ENCODE results near the gene TMEM242. TPM values are rescaled to one million over a fixed set of nuclear protein-coding genes. Genes with fewer than 3 reads are reported as not detected.
A peak's percentile ranks its signal among the peaks of the same experiment; 100 is the strongest.

Gene TMEM242
- total and polyA plus RNA-seq, 2 experiments from 2014 or later: 6.4 to 14.5 TPM

DNA sequence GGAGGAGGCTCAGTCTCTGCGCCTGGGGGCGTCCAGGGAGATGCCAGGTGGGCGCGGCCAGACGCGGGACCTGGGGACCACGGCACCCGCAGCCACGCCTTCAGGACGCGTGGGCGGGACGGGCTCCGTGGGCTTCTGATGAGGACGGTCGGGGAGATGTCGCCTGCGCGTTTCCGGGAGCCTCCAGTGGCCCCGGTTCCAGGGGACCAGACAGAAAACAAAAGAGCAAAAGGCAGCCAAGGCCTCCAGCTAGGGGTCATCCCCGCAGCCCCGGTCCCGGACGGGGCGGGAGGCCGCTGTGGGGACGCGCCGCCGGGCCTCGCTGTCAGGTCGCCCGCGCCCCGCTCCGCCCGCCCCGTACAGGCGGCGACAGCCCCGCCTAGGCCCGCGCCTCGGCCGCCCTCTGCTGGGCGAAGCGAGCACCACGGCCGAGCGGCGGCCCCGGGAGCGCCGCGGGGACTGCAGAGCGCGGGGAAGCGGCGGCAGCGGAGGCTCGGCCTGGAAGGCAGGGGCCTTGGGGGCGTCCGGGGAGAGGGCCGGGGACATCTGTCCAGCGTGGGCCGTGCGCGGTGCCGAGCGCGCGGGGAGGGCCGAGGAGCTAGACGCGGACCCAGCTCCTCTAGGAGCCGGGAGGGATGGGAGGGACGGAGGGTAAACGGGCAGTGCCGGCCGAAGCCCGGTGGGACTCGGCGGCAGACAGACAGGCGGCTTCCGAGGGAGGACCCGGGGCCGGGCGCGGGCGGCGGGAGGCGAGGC, 48.7 kb downstream of the TMEM242 start:
- in situ Hi-C loops (cut with MboI): no loop called here

DNA sequence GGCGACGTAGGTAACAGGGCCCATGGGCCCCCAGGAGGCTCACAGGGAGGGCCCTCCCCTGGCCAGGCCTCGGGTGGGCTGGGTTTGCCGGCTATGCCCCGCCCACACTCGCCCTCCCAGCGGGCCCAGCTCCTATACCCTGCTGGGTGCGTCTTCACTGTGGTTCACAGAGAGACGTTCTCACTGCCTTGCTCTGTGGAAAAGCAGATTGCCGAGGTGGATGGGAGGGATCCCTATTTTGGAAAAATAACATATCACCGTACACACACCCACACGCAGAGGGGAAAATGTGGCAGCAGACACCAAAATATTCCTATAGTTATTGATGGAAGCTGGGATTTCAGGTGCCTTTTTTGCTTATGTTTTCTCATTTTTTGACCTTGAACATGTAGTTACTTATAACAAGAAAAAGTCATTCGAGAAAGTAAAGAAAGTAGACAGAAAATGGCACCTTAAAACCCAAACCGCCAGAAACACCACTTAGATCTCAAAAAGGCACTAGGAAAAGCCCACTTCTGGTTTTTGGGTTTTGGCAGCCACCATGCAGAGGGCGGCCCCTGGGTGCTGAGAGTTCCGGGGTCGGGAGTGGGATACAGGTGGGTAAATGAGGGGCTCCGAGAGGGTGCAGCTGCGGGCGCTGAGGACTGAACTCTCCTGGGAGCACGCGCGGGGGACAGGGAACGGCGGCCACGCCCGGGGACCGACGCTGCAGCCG, 49.4 kb downstream of the TMEM242 start:
- no peaks in the 10 kb centered on the region for H3K79me2 ChIP-seq (ENCODE audit: insufficient read depth)
- peak overlapping the region; percentile 78 for H3K9ac ChIP-seq
- peak overlapping the region; percentile 92 for H2AFZ ChIP-seq
- H3K4me2 ChIP-seq (ENCODE audit: unreplicated experiment): peak overlapping the region; percentile 66
- peaks cover 3% of the 10 kb centered on the region for H3F3A ChIP-seq (ENCODE audit: insufficient read depth)
- H3K27ac ChIP-seq: no peak overlapping the region
- no peaks in the 10 kb centered on the region for H3K9me2 ChIP-seq (ENCODE audit: insufficient read depth)
- TF ChIP-seq EZH2 (IDR thresholded peaks at IDR 0.05; ENCODE audit: insufficient read depth, poor library complexity, severe bottlenecking): no peak
- no peak for TF ChIP-seq EZH2phosphoT487 (IDR thresholded peaks at IDR 0.05; ENCODE audit: insufficient read depth, low read depth)
- no peaks in the 10 kb centered on the region for H3K9me3 ChIP-seq (ENCODE audit: low read depth)
- no peaks in the 10 kb centered on the region for H3K27me3 ChIP-seq (replicated peaks; ENCODE audit: insufficient read depth)
- WGBS, 2 experiments (ENCODE audit: low coverage in 1 of 2, low lambda C conversion rate in 2 of 2, missing lambda C conversion rate in 2 of 2): 24 to 34% methylated on average over 24 of the region's 30 CpGs
- peak; percentile 48 for DNase-seq
- H3K36me3 ChIP-seq (ENCODE audit: low read depth): no peaks in the 10 kb centered on the region
- peaks cover 9% of the 10 kb centered on the region for H3K4me1 ChIP-seq (ENCODE audit: insufficient read depth)
- H4K20me1 ChIP-seq (ENCODE audit: insufficient read depth): no peaks in the 10 kb centered on the region
- in situ Hi-C loops (cut with MboI): no loop called here
- H3K4me3 ChIP-seq: peak overlapping the region; percentile 68

More for the DNA sequence above, 48.7 kb downstream of the TMEM242 start:
- Histone ChIP-seq H3K9me3 (ENCODE audit: low read depth) (no peaks in the 10 kb centered on the region), H4K20me1 (ENCODE audit: insufficient read depth) (no peaks in the 10 kb centered on the region), H3K79me2 (ENCODE audit: insufficient read depth) (no peaks in the 10 kb centered on the region), H3K27ac (no peak overlapping the region), H3F3A (ENCODE audit: insufficient read depth) (no peaks in the 10 kb centered on the region), H3K4me2 (ENCODE audit: unreplicated experiment) (peak overlapping the region; percentile 66), H3K9ac (peak overlapping the region; percentile 78), H2AFZ (peak overlapping the region; percentile 92), H3K4me3 (peak overlapping the region; percentile 68), H3K36me3 (ENCODE audit: low read depth) (no peaks in the 10 kb centered on the region), H3K9me2 (ENCODE audit: insufficient read depth) (no peaks in the 10 kb centered on the region), H3K4me1 (ENCODE audit: insufficient read depth) (peaks cover 2% of the 10 kb centered on the region; the same call in 1 of the 2 replicates), H3K27me3 (replicated peaks; ENCODE audit: insufficient read depth) (no peaks in the 10 kb centered on the region)
- no peak for TF ChIP-seq EZH2 (IDR thresholded peaks at IDR 0.05; ENCODE audit: insufficient read depth, poor library complexity, severe bottlenecking)
- no peak for TF ChIP-seq EZH2phosphoT487 (IDR thresholded peaks at IDR 0.05; ENCODE audit: insufficient read depth, low read depth)
- WGBS, 2 experiments (ENCODE audit: low coverage in 1 of 2, low lambda C conversion rate in 2 of 2, missing lambda C conversion rate in 2 of 2): 0 to 1% methylated on average over 18 to 71 of the region's 93 CpGs
- DNase-seq: peak; percentile 88

DNA sequence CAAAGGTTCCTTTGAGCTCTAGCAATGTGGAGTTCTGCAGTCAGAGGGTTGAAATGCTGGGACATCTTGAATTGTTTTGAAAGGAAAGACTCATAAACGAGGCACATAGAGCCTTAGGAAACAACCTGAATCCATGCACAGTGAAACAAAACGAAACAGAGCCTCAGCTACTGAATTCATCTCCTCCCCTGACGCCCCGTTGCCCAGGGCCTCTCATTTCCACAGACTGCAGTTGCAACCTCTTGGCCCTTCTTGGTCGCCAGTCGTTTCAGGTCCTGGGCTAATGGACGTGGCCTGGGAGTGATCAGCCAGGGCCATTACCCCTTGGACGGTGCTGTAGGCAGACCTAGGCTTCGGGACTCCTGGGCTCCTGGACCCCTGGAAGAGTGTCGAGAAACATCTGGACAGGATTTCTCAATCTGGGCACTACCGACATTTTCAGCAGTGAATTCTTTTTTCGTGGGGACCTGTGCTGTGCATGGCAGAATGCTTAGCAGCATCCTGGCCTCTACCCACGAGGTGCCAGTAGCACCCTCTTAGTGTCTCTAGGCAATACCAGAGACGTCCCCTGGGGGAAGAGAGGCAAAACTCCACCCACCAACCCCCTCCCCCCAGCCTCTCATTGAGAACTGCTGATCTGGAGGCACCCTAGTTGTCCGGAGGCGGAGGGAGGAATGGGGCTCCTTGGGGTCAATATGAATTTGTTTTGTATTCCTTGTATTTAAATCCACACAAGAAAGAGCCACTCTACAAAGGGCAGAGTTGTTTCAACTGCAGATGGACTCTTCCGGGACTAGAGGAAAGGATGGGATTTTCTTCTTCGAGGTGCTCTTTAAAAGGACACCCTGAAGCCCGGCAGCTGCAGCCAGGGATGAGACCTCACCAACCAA, 50.2 kb downstream of the TMEM242 start:
- DNase-seq: peak; percentile 43
- Histone ChIP-seq H3K4me1 (ENCODE audit: insufficient read depth) (peaks cover 13% of the 10 kb centered on the region), H3K9me3 (ENCODE audit: low read depth) (no peaks in the 10 kb centered on the region), H3K36me3 (ENCODE audit: low read depth) (no peaks in the 10 kb centered on the region), H3K27ac (no peak overlapping the region), H3K9me2 (ENCODE audit: insufficient read depth) (no peaks in the 10 kb centered on the region), H3K79me2 (ENCODE audit: insufficient read depth) (no peaks in the 10 kb centered on the region), H3K9ac (no peak overlapping the region), H3K4me3 (no peak overlapping the region), H3K4me2 (ENCODE audit: unreplicated experiment) (no peak overlapping the region), H3K27me3 (replicated peaks; ENCODE audit: insufficient read depth) (no peaks in the 10 kb centered on the region), H3F3A (ENCODE audit: insufficient read depth) (peaks cover 9% of the 10 kb centered on the region), H2AFZ (peak overlapping the region; percentile 92), H4K20me1 (ENCODE audit: insufficient read depth) (no peaks in the 10 kb centered on the region)
- in situ Hi-C loops (cut with MboI): no loop called here
- no peak for TF ChIP-seq EZH2 (IDR thresholded peaks at IDR 0.05; ENCODE audit: insufficient read depth, poor library complexity, severe bottlenecking)
- TF ChIP-seq EZH2phosphoT487 (IDR thresholded peaks at IDR 0.05; ENCODE audit: insufficient read depth, low read depth): no peak
- 39 to 43% methylated on average over 16 to 19 of the region's 19 CpGs for WGBS, 2 experiments (ENCODE audit: low coverage in 1 of 2, low lambda C conversion rate in 2 of 2, missing lambda C conversion rate in 2 of 2)

DNA sequence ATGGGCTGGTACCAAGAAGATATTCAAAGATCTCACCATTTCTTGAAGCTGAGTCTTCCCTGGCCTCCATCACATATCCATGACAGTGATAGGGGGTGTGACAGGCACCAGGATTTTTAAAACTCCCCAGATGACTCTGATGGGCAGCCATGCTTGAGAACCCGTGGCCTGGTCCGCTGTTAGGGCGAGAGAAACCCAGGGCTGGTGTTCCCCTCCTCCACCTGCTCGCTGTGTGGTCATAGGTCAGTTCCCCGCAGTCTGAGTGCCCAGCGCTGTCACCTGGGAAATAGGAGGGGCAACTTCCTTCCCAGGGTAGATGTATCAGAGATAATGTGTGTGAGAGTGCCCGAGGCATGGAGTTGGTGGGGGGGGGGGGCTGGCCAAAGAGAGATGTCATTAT, 50.9 kb downstream of the TMEM242 start:
- in situ Hi-C loops (cut with MboI): no loop called here
- 93 to 94% methylated on average over 7 of the region's 7 CpGs for WGBS, 2 experiments (ENCODE audit: low coverage in 1 of 2, low lambda C conversion rate in 2 of 2, missing lambda C conversion rate in 2 of 2)
- Histone ChIP-seq H3F3A (ENCODE audit: insufficient read depth) (peaks cover 9% of the 10 kb centered on the region), H3K4me2 (ENCODE audit: unreplicated experiment) (no peak overlapping the region), H3K27ac (no peak overlapping the region), H3K36me3 (ENCODE audit: low read depth) (no peaks in the 10 kb centered on the region), H3K9ac (no peak overlapping the region), H3K4me3 (no peak overlapping the region), H3K79me2 (ENCODE audit: insufficient read depth) (no peaks in the 10 kb centered on the region), H3K4me1 (ENCODE audit: insufficient read depth) (peaks cover 13% of the 10 kb centered on the region), H4K20me1 (ENCODE audit: insufficient read depth) (no peaks in the 10 kb centered on the region), H3K27me3 (replicated peaks; ENCODE audit: insufficient read depth) (no peaks in the 10 kb centered on the region), H3K9me2 (ENCODE audit: insufficient read depth) (no peaks in the 10 kb centered on the region), H3K9me3 (ENCODE audit: low read depth) (no peaks in the 10 kb centered on the region), H2AFZ (no peak overlapping the region)
- no peak for DNase-seq
- TF ChIP-seq EZH2 (IDR thresholded peaks at IDR 0.05; ENCODE audit: insufficient read depth, poor library complexity, severe bottlenecking) (no peak), EZH2phosphoT487 (IDR thresholded peaks at IDR 0.05; ENCODE audit: insufficient read depth, low read depth) (no peak)
